Neural progenitor cell (in vitro differentiated cells): ENCODE measurements around the gene KIF16B. TPM values are rescaled to one million over a fixed set of nuclear protein-coding genes. Genes with fewer than 3 reads are reported as not detected.

Experiments used
- DNase-seq: peaks from one replicate; pipeline ENCODE4 v3.0.0-alpha.2; 2016; ENCODE audit warnings: low spot score
- H2AFZ ChIP-seq: fragments of 200-600 bp; sonication (generic); replicated peaks from 2 replicates; pipeline ENCODE4 v1.6.1; 2016; ENCODE audit warnings: antibody characterized with exemption
- H3F3A ChIP-seq: fragments of 200-600 bp; sonication (generic); 2 replicates; pipeline ENCODE4 v1.6.1; 2016; ENCODE audit warnings: antibody characterized with exemption, low read depth
- H3K27ac ChIP-seq: fragments of 200-600 bp; sonication (generic); 2 replicates; pipeline ENCODE4 v1.5.1; 2016; ENCODE audit warnings: mild to moderate bottlenecking
- H3K27me3 ChIP-seq: fragments of 200-600 bp; sonication (generic); 2 replicates; pipeline ENCODE4 v1.6.1; 2016; ENCODE audit warnings: mild to moderate bottlenecking, moderate library complexity
- H3K36me3 ChIP-seq: fragments of 200-600 bp; sonication (generic); 2 replicates; pipeline ENCODE4 v1.5.1; 2016
- H3K4me1 ChIP-seq: fragments of 200-600 bp; sonication (generic); 2 replicates; pipeline ENCODE4 v1.6.1; 2016; ENCODE audit warnings: mixed run types
- H3K4me2 ChIP-seq: fragments of 200-600 bp; sonication (generic); 2 replicates; pipeline ENCODE4 v1.6.1; 2016
- H3K4me3 ChIP-seq: fragments of 200-600 bp; sonication (generic); 2 replicates; pipeline ENCODE4 v1.5.1; 2016
- H3K79me2 ChIP-seq: fragments of 200-600 bp; sonication (generic); 2 replicates; pipeline ENCODE4 v1.6.1; 2016; ENCODE audit warnings: low read depth
- H3K9ac ChIP-seq: fragments of 200-600 bp; sonication (generic); 2 replicates; pipeline ENCODE4 v1.6.1; 2016
- H3K9me3 ChIP-seq: fragments of 200-600 bp; sonication (generic); 2 replicates; pipeline ENCODE4 v1.5.1; 2016; ENCODE audit warnings: low read depth
- H4K20me1 ChIP-seq: fragments of 200-600 bp; sonication (generic); 2 replicates; pipeline ENCODE4 v1.6.1; 2016; ENCODE audit warnings: low read depth
- H3K27ac Mint-ChIP-seq: 3 replicates; pipeline ENCODE4 v1.8.0; 2021; ENCODE audit warnings: mixed read lengths
- H3K27me3 Mint-ChIP-seq: 2 replicates; pipeline ENCODE4 v1.8.0; 2022; ENCODE audit warnings: low read depth, mild to moderate bottlenecking, inconsistent platforms, moderate library complexity, mixed read lengths; ENCODE audit not compliant: insufficient read depth
- H3K36me3 Mint-ChIP-seq: 3 replicates; pipeline ENCODE4 v1.8.0; 2021; ENCODE audit warnings: mixed read lengths
- H3K4me1 Mint-ChIP-seq: 3 replicates; pipeline ENCODE4 v1.8.0; 2021; ENCODE audit warnings: mixed read lengths
- H3K4me3 Mint-ChIP-seq: 3 replicates; pipeline ENCODE4 v1.8.0; 2021; ENCODE audit warnings: mild to moderate bottlenecking, moderate library complexity, mixed read lengths
- H3K9me3 Mint-ChIP-seq: 3 replicates; pipeline ENCODE4 v1.8.0; 2020; ENCODE audit warnings: mixed read lengths
- CTCF ChIP-seq: fragments of 200-600 bp; sonication (generic); IDR thresholded peaks from 2 replicates; pipeline ENCODE4 v1.5.1; 2017; ENCODE audit warnings: antibody characterized with exemption, mild to moderate bottlenecking
- EZH2 ChIP-seq: fragments of 200-600 bp; sonication (generic); IDR thresholded peaks from 2 replicates; pipeline ENCODE4 v1.6.1; 2017; ENCODE audit warnings: antibody characterized with exemption, mild to moderate bottlenecking, moderate library complexity
- EZH2phosphoT487 ChIP-seq: fragments of 200-600 bp; sonication (generic); IDR thresholded peaks from 2 replicates; pipeline ENCODE4 v1.6.1; 2017; ENCODE audit warnings: antibody characterized with exemption
- total RNA-seq: library from RNA; depleted of rRNA; stranded (reverse); fragments of >200 nt; gene quantifications from 2 replicates; pipeline ENCODE4 v1.2.3, GENCODE V29; 2015; ENCODE audit warnings: low replicate concordance

The KIF16B gene
- total RNA-seq, 1 donor from 2014 or later: 15.5 TPM

GRCh38 chr20:16236589-16237241, 336.5 kb downstream of the KIF16B start:
- H2AFZ ChIP-seq: no peak overlapping the region
- no peak overlapping the region for H3K4me3 ChIP-seq
- H3K9me3 ChIP-seq: no peaks in the 10 kb centered on the region
- DNase-seq: peak; percentile 86
- H3K9me3 Mint-ChIP-seq: peaks cover 33% of the 10 kb centered on the region
- H3K27ac Mint-ChIP-seq: peak overlapping the region; percentile 84
- peaks cover 11% of the 10 kb centered on the region for H4K20me1 ChIP-seq
- peaks cover 86% of the 10 kb centered on the region for H3K27me3 ChIP-seq
- peak overlapping the region; percentile 22 for H3K27ac ChIP-seq
- H3K4me2 ChIP-seq: peak overlapping the region; percentile 39
- H3K27me3 Mint-ChIP-seq: peaks cover 3% of the 10 kb centered on the region
- H3K4me3 Mint-ChIP-seq: no peak overlapping the region
- no peak overlapping the region for H3K9ac ChIP-seq
- TF ChIP-seq EZH2phosphoT487 (peak; percentile 97), CTCF (no peak)
- no peaks in the 10 kb centered on the region for H3K36me3 ChIP-seq
- peaks cover 31% of the 10 kb centered on the region for H3F3A ChIP-seq
- H3K4me1 Mint-ChIP-seq: peaks cover 35% of the 10 kb centered on the region
- no peaks in the 10 kb centered on the region for H3K79me2 ChIP-seq
- peaks cover 8% of the 10 kb centered on the region for H3K36me3 Mint-ChIP-seq
- H3K4me1 ChIP-seq: peaks cover 23% of the 10 kb centered on the region

- H3K4me1 ChIP-seq: peaks cover 8% of the 10 kb centered on the region
- no peaks in the 10 kb centered on the region for H3K36me3 ChIP-seq
- H3K27ac Mint-ChIP-seq: no peak overlapping the region
- H3K9me3 ChIP-seq: no peaks in the 10 kb centered on the region
- no peak overlapping the region for H3K4me3 Mint-ChIP-seq
- no peak overlapping the region for H2AFZ ChIP-seq
- H3K36me3 Mint-ChIP-seq: peaks cover 10% of the 10 kb centered on the region
- peaks cover 5% of the 10 kb centered on the region for H3F3A ChIP-seq
- H3K9ac ChIP-seq: no peak overlapping the region
- no peak for DNase-seq
- H3K9me3 Mint-ChIP-seq: peaks cover 17% of the 10 kb centered on the region
- peaks cover 14% of the 10 kb centered on the region for H3K4me1 Mint-ChIP-seq
- TF ChIP-seq CTCF (no peak), EZH2phosphoT487 (no peak), EZH2 (no peak)
- H4K20me1 ChIP-seq: no peaks in the 10 kb centered on the region
- H3K27me3 Mint-ChIP-seq: no peaks in the 10 kb centered on the region
- no peaks in the 10 kb centered on the region for H3K79me2 ChIP-seq
- H3K27me3 ChIP-seq: peaks cover 60% of the 10 kb centered on the region
- no peak overlapping the region for H3K4me3 ChIP-seq
- H3K27ac ChIP-seq: no peak overlapping the region
- no peak overlapping the region for H3K4me2 ChIP-seq
Observed at GRCh38 chr20:16230402-16230801, 342.8 kb downstream of the KIF16B start.

GRCh38 chr20:16229813-16230212, 343.4 kb downstream of the KIF16B start:
- H2AFZ ChIP-seq: no peak overlapping the region
- Mint-ChIP-seq H3K9me3 (peaks cover 17% of the 10 kb centered on the region), H3K4me3 (no peak overlapping the region), H3K36me3 (peaks cover 10% of the 10 kb centered on the region), H3K27me3 (no peaks in the 10 kb centered on the region), H3K27ac (no peak overlapping the region), H3K4me1 (peaks cover 9% of the 10 kb centered on the region)
- no peaks in the 10 kb centered on the region for H3F3A ChIP-seq
- no peak overlapping the region for H3K27ac ChIP-seq
- H3K4me1 ChIP-seq: peaks cover 2% of the 10 kb centered on the region
- no peaks in the 10 kb centered on the region for H3K79me2 ChIP-seq
- H3K4me2 ChIP-seq: no peak overlapping the region
- no peaks in the 10 kb centered on the region for H3K9me3 ChIP-seq
- DNase-seq: no peak
- no peak overlapping the region for H3K4me3 ChIP-seq
- H4K20me1 ChIP-seq: no peaks in the 10 kb centered on the region
- no peak overlapping the region for H3K9ac ChIP-seq
- TF ChIP-seq EZH2phosphoT487: no peak
- no peak for TF ChIP-seq CTCF
- no peak for TF ChIP-seq EZH2
- H3K36me3 ChIP-seq: no peaks in the 10 kb centered on the region
- peaks cover 55% of the 10 kb centered on the region for H3K27me3 ChIP-seq
